ENCODE results near the gene MRPL45.
"Not testable (repeated sequence)": the region's sequence is repeated elsewhere in the genome, so short reads cannot be mapped to it uniquely, and the experiment has no call there.

- TF ChIP-seq CTCF (IDR thresholded peaks at IDR 0.05; ENCODE audit: poor library complexity, severe bottlenecking); EP300 (conservative IDR thresholded peaks at IDR 0.05; ENCODE audit: poor library complexity, severe bottlenecking); EZH2 (IDR thresholded peaks at IDR 0.05; ENCODE audit: borderline replicate concordance, insufficient read depth, low read length, poor library complexity, severe bottlenecking); TAF1 (IDR thresholded peaks at IDR 0.05; ENCODE audit: low read depth); RAD21 (conservative IDR thresholded peaks at IDR 0.05); REST (IDR thresholded peaks at IDR 0.05; ENCODE audit: borderline replicate concordance); POLR2AphosphoS5 (IDR thresholded peaks at IDR 0.05): not testable (repeated sequence)
Measured at GRCh38 chr17:38266571-38266970, 30.4 kb upstream of the MRPL45 start.

Data from neural cell (in vitro differentiated cells).